Type B pancreatic cell (in vitro differentiated cells): ENCODE measurements around the gene ARHGEF6. TPM values are rescaled to one million over a fixed set of nuclear protein-coding genes. Genes with fewer than 3 reads are reported as not detected.

Experiments used
- DNase-seq: peaks from one replicate; pipeline ENCODE4 v3.0.0; 2021; ENCODE audit warnings: mixed read lengths; ENCODE audit not compliant: unreplicated experiment; ENCODE audit errors: extremely low spot score
- H3K27ac Mint-ChIP-seq: 2 replicates; pipeline ENCODE4 v1.8.0; 2021; ENCODE audit warnings: mild to moderate bottlenecking, mixed read lengths
- H3K27me3 Mint-ChIP-seq: 2 replicates; pipeline ENCODE4 v1.8.0; 2021; ENCODE audit warnings: mixed read lengths
- H3K36me3 Mint-ChIP-seq: 2 replicates; pipeline ENCODE4 v1.8.0; 2021; ENCODE audit warnings: mixed read lengths
- H3K4me1 Mint-ChIP-seq: one replicate; pipeline ENCODE4 v1.8.0; 2021; ENCODE audit warnings: mixed read lengths; ENCODE audit not compliant: unreplicated experiment
- H3K4me3 Mint-ChIP-seq: 2 replicates; pipeline ENCODE4 v1.8.0; 2021; ENCODE audit warnings: mild to moderate bottlenecking, mixed read lengths
- H3K9me3 Mint-ChIP-seq: 2 replicates; pipeline ENCODE4 v1.8.0; 2021; ENCODE audit warnings: mixed read lengths
- CTCF ChIP-seq: fragments of 200-600 bp; sonication (generic); conservative IDR thresholded peaks from 2 replicates; pipeline ENCODE4 v1.5.0; 2021; ENCODE audit warnings: antibody characterized with exemption, mild to moderate bottlenecking
- total RNA-seq: library from RNA; stranded (reverse); gene quantifications from 2 replicates; pipeline ENCODE4 v1.2.1, GENCODE V29; 2021; ENCODE audit warnings: low replicate concordance

The ARHGEF6 gene
- total RNA-seq, 1 donor from 2014 or later: 3.8 TPM

GRCh38 chrX:136660896-136661295, 119.8 kb downstream of the ARHGEF6 start:
- Mint-ChIP-seq H3K4me1 (no peaks in the 10 kb centered on the region), H3K4me3 (no peak overlapping the region), H3K36me3 (no peaks in the 10 kb centered on the region), H3K27ac (no peak overlapping the region), H3K27me3 (no peaks in the 10 kb centered on the region), H3K9me3 (peaks cover 9% of the 10 kb centered on the region)
- TF ChIP-seq CTCF: no peak
- DNase-seq: no peak

- no peak for TF ChIP-seq CTCF
- DNase-seq: no peak
- Mint-ChIP-seq H3K27ac (no peak overlapping the region), H3K36me3 (no peaks in the 10 kb centered on the region), H3K27me3 (no peaks in the 10 kb centered on the region), H3K4me1 (no peaks in the 10 kb centered on the region), H3K9me3 (peaks cover 5% of the 10 kb centered on the region), H3K4me3 (no peak overlapping the region)
These were observed 121.6 kb downstream of the ARHGEF6 start for GRCh38 chrX:136659174-136659573.

GRCh38 chrX:136658151-136658550, 122.6 kb downstream of the ARHGEF6 start:
- Mint-ChIP-seq H3K4me3 (no peak overlapping the region), H3K27ac (no peak overlapping the region), H3K27me3 (no peaks in the 10 kb centered on the region), H3K9me3 (no peaks in the 10 kb centered on the region), H3K4me1 (no peaks in the 10 kb centered on the region), H3K36me3 (no peaks in the 10 kb centered on the region)
- no peak for DNase-seq
- TF ChIP-seq CTCF: no peak

- TF ChIP-seq CTCF: no peak
- Mint-ChIP-seq H3K9me3 (no peaks in the 10 kb centered on the region), H3K36me3 (no peaks in the 10 kb centered on the region)
These were observed 124.3 kb downstream of the ARHGEF6 start for GRCh38 chrX:136656361-136656964.

GRCh38 chrX:136652822-136653723, 127.7 kb downstream of the ARHGEF6 start:
- Mint-ChIP-seq H3K27ac (no peak overlapping the region), H3K36me3 (no peaks in the 10 kb centered on the region), H3K9me3 (no peaks in the 10 kb centered on the region), H3K4me3 (no peak overlapping the region), H3K27me3 (no peaks in the 10 kb centered on the region), H3K4me1 (no peaks in the 10 kb centered on the region)
- no peak for DNase-seq
- no peak for TF ChIP-seq CTCF

More at GRCh38 chrX:136656361-136656964, 124.3 kb downstream of the ARHGEF6 start:
- Mint-ChIP-seq H3K4me3 (no peak overlapping the region), H3K27ac (no peak overlapping the region), H3K4me1 (no peaks in the 10 kb centered on the region), H3K27me3 (no peaks in the 10 kb centered on the region)
- DNase-seq: no peak
